H9 (cell line): ENCODE data around the gene MIER2. TPM values are rescaled to one million over a fixed set of nuclear protein-coding genes. Genes with fewer than 3 reads are reported as not detected.

Experiments used
- DNase-seq: peaks from one replicate; pipeline ENCODE4 v3.0.0-alpha.2; 2017
- H2AFZ ChIP-seq: one replicate; pipeline ENCODE4 v1.6.1; 2013; ENCODE audit warnings: mild to moderate bottlenecking, low read length, control low read depth, moderate library complexity
- H2AK5ac ChIP-seq: 2 replicates; pipeline ENCODE4 v1.6.1; 2013; ENCODE audit warnings: low read length, control low read depth, mixed read lengths; ENCODE audit not compliant: insufficient read length
- H2BK120ac ChIP-seq: one replicate; pipeline ENCODE4 v1.6.1; 2013; ENCODE audit warnings: low read depth, mild to moderate bottlenecking, low read length, control low read depth, inconsistent platforms; ENCODE audit not compliant: poor library complexity, severe bottlenecking
- H2BK12ac ChIP-seq: 2 replicates; pipeline ENCODE4 v1.6.1; 2013; ENCODE audit warnings: low read length, control low read depth, mixed read lengths, low read depth; ENCODE audit not compliant: insufficient read length
- H2BK15ac ChIP-seq: 2 replicates; pipeline ENCODE4 v1.6.1; 2013; ENCODE audit warnings: low read depth, low read length, control low read depth
- H2BK20ac ChIP-seq: one replicate; pipeline ENCODE4 v1.6.1; 2013; ENCODE audit warnings: low read depth, mild to moderate bottlenecking, low read length, control low read depth, inconsistent platforms; ENCODE audit not compliant: poor library complexity, severe bottlenecking
- H2BK5ac ChIP-seq: 2 replicates; pipeline ENCODE4 v1.6.1; 2013; ENCODE audit warnings: low read length, control low read depth, mixed read lengths; ENCODE audit not compliant: insufficient read length
- H3K14ac ChIP-seq: 2 replicates; pipeline ENCODE4 v1.6.1; 2013; ENCODE audit warnings: low read length, control low read depth; ENCODE audit not compliant: insufficient read depth
- H3K18ac ChIP-seq: 2 replicates; pipeline ENCODE4 v1.6.1; 2013; ENCODE audit warnings: low read depth, mild to moderate bottlenecking, mixed read lengths, low read length, control low read depth; ENCODE audit not compliant: insufficient read length
- H3K23ac ChIP-seq: 2 replicates; pipeline ENCODE4 v1.6.1; 2013; ENCODE audit warnings: low read length, control low read depth, mixed read lengths, low read depth; ENCODE audit not compliant: insufficient read length
- H3K23me2 ChIP-seq: 2 replicates; pipeline ENCODE4 v1.6.1; 2013; ENCODE audit warnings: low read depth, mild to moderate bottlenecking, mixed read lengths, low read length, control low read depth; ENCODE audit not compliant: insufficient read length, poor library complexity, severe bottlenecking
- H3K27ac ChIP-seq: 2 replicates; pipeline ENCODE4 v1.5.1; 2013; ENCODE audit warnings: low read length, control low read depth, mixed read lengths, low read depth; ENCODE audit not compliant: insufficient read length
- H3K27me3 ChIP-seq: 2 replicates; pipeline ENCODE4 v1.6.1; 2013; ENCODE audit warnings: low read length, control low read depth, inconsistent platforms; ENCODE audit not compliant: insufficient read depth
- H3K4ac ChIP-seq: 2 replicates; pipeline ENCODE4 v1.6.1; 2013; ENCODE audit warnings: low read depth, mild to moderate bottlenecking, control low read depth, inconsistent platforms, low read length, moderate library complexity
- H3K4me1 ChIP-seq: 2 replicates; pipeline ENCODE4 v1.6.1; 2013; ENCODE audit warnings: low read length, control low read depth, inconsistent platforms; ENCODE audit not compliant: insufficient read depth
- H3K4me2 ChIP-seq: 2 replicates; pipeline ENCODE4 v1.6.1; 2013; ENCODE audit warnings: low read length, control low read depth, mixed read lengths; ENCODE audit not compliant: insufficient read length, insufficient read depth
- H3K56ac ChIP-seq: 2 replicates; pipeline ENCODE4 v1.6.1; 2013; ENCODE audit warnings: low read depth, mild to moderate bottlenecking, mixed read lengths, low read length, control low read depth; ENCODE audit not compliant: insufficient read length
- H3K79me1 ChIP-seq: 2 replicates; pipeline ENCODE4 v1.6.1; 2013; ENCODE audit warnings: low read depth, mild to moderate bottlenecking, moderate library complexity, low read length, control low read depth, inconsistent platforms; ENCODE audit not compliant: insufficient read depth, poor library complexity, severe bottlenecking
- H3K79me2 ChIP-seq: 2 replicates; pipeline ENCODE4 v1.6.1; 2013; ENCODE audit warnings: low read length, control low read depth, inconsistent platforms; ENCODE audit not compliant: insufficient read depth
- H3K9ac ChIP-seq: 2 replicates; pipeline ENCODE4 v1.6.1; 2013; ENCODE audit warnings: low read length, control low read depth, mixed read lengths; ENCODE audit not compliant: insufficient read length; ENCODE audit errors: extremely low read depth
- H3K9me3 ChIP-seq: one replicate; pipeline ENCODE4 v1.6.1; 2013; ENCODE audit warnings: low read depth, low read length, inconsistent platforms; ENCODE audit not compliant: control insufficient read depth
- H3T11ph ChIP-seq: one replicate; pipeline ENCODE4 v1.6.1; 2013; ENCODE audit warnings: mild to moderate bottlenecking, low read length, control low read depth, inconsistent platforms
- H4K20me1 ChIP-seq: one replicate; pipeline ENCODE4 v1.6.1; 2013; ENCODE audit not compliant: control insufficient read depth, insufficient read length, insufficient read depth
- H4K5ac ChIP-seq: 2 replicates; pipeline ENCODE4 v1.6.1; 2013; ENCODE audit warnings: low read depth, mild to moderate bottlenecking, mixed read lengths, low read length, control low read depth; ENCODE audit not compliant: insufficient read length
- H4K8ac ChIP-seq: replicated peaks from 2 replicates; pipeline ENCODE4 v1.6.1; 2013; ENCODE audit warnings: low read length, control low read depth, mixed read lengths, low read depth; ENCODE audit not compliant: insufficient read length
- H4K91ac ChIP-seq: 2 replicates; pipeline ENCODE4 v1.6.1; 2013; ENCODE audit warnings: low read depth, mild to moderate bottlenecking, moderate library complexity, mixed read lengths, low read length, control low read depth; ENCODE audit not compliant: insufficient read length
- H3K27ac Mint-ChIP-seq, 3 experiments: 2 replicates in 2 of 3; 3 replicates in 1 of 3; pipeline ENCODE4 v1.8.0; 2020 to 2021; ENCODE audit warnings: mixed read lengths in 3 of 3, mild to moderate bottlenecking in 1 of 3, moderate library complexity in 1 of 3
- H3K27me3 Mint-ChIP-seq: 2 replicates; pipeline ENCODE4 v1.8.0; 2021; ENCODE audit warnings: low read depth, mild to moderate bottlenecking, moderate library complexity, mixed read lengths
- H3K36me3 Mint-ChIP-seq, 3 experiments: 2 replicates in 2 of 3; 3 replicates in 1 of 3; pipeline ENCODE4 v1.8.0; 2020 to 2021; ENCODE audit warnings: low read depth in 3 of 3, mixed read lengths in 3 of 3; ENCODE audit not compliant: insufficient read depth in 1 of 3
- H3K4me1 Mint-ChIP-seq, 2 experiments: 2 replicates each; pipeline ENCODE4 v1.8.0; 2020; ENCODE audit warnings: mixed read lengths in 2 of 2
- H3K4me3 Mint-ChIP-seq, 2 experiments: 2 replicates in 1 of 2; 3 replicates in 1 of 2; pipeline ENCODE4 v1.8.0; 2020 to 2021; ENCODE audit warnings: mild to moderate bottlenecking in 2 of 2, mixed read lengths in 2 of 2, moderate library complexity in 1 of 2
- H3K9me3 Mint-ChIP-seq, 2 experiments: 2 replicates in 1 of 2; 3 replicates in 1 of 2; pipeline ENCODE4 v1.8.0; 2020; ENCODE audit warnings: mild to moderate bottlenecking in 2 of 2, mixed read lengths in 2 of 2, moderate library complexity in 1 of 2
- CTCF ChIP-seq: fragments of 200-600 bp; sonication (generic); conservative IDR thresholded peaks from 3 replicates; pipeline ENCODE4 v1.8.0; 2021; ENCODE audit warnings: antibody characterized with exemption, mild to moderate bottlenecking
- WGBS: extraction: QIAGEN DNeasy Blood & Tissue Kit; methylation state at CpG from one replicate; pipeline ENCODE4 v1.1.7; 2013; ENCODE audit warnings: missing lambda C conversion rate, low lambda C conversion rate, mixed read lengths; ENCODE audit not compliant: insufficient read length; ENCODE audit errors: extremely low coverage; 5-methylcytosine and 5-hydroxymethylcytosine counted together
- total RNA-seq: library from RNA; stranded (reverse); gene quantifications from 2 replicates; pipeline ENCODE4 v1.2.1, GENCODE V29; 2021

MIER2 gene
- total RNA-seq, 1 experiment from 2014 or later, result 60.5 TPM

GRCh38 chr19:376111-376470 is 31.5 kb upstream of the MIER2 start:
- WGBS, result no CpG with 5 or more reads among the region's 8 CpGs

More at GRCh38 chr19:376111-376470, 31.5 kb upstream of the MIER2 start:
- Histone ChIP-seq H3K18ac (no peak overlapping the region), H3T11ph (no peak overlapping the region), H4K8ac (no peak overlapping the region), H4K5ac (no peak overlapping the region), H2BK12ac (no peak overlapping the region), H3K79me1 (no peaks in the 10 kb centered on the region), H3K4me2 (no peak overlapping the region), H2BK120ac (no peak overlapping the region), H3K4me1 (no peaks in the 10 kb centered on the region), H4K91ac (no peak overlapping the region), H3K9me3 (no peaks in the 10 kb centered on the region), H2AFZ (no peak overlapping the region), H3K27me3 (no peaks in the 10 kb centered on the region), H3K27ac (no peak overlapping the region), H3K14ac (no peak overlapping the region), H3K23ac (no peak overlapping the region), H3K56ac (no peak overlapping the region), H3K23me2 (no peaks in the 10 kb centered on the region), H3K4ac (no peak overlapping the region), H4K20me1 (no peaks in the 10 kb centered on the region), H2BK5ac (no peak overlapping the region), H3K9ac (no peak overlapping the region), H2AK5ac (no peak overlapping the region), H2BK20ac (no peak overlapping the region), H3K79me2 (no peaks in the 10 kb centered on the region), H2BK15ac (no peak overlapping the region)
- Mint-ChIP-seq H3K4me1 (peaks cover 3 to 6% of the 10 kb centered on the region in 2 experiments; a peak in 3 of 4 replicates), H3K9me3 (peaks cover 8 to 9% of the 10 kb centered on the region in 2 experiments), H3K27me3 (peaks cover 37% of the 10 kb centered on the region), H3K4me3 (no peak overlapping the region), H3K36me3 (peaks cover 0 to 4% (median 0%) of the 10 kb centered on the region in 3 experiments; a peak in 3 of 7 replicates), H3K27ac (no peak overlapping the region)
- no peak for TF ChIP-seq CTCF
- DNase-seq, result no peak
